ENCODE data around the gene GLB1L.
"Not testable (repeated sequence)": the region's sequence is repeated elsewhere in the genome, so short reads cannot be mapped to it uniquely, and the experiment has no call there.

Gene GLB1L

GRCh38 chr2:219204425-219205164 is 40.6 kb downstream of the GLB1L start:
- TF ChIP-seq CTCF (IDR thresholded peaks at IDR 0.05; ENCODE audit: extremely low read depth, insufficient read depth, missing control alignments), result no peak
- in situ Hi-C loops (cut with MboI; ENCODE audit: low pct_unique_long_range_greater_than_20kb, low sequenced_read_pairs, unreplicated experiment), result loop anchor here (5.0 kb wide), 1 partner anchor 32 kb away; the partner anchor contains the start of gene SLC23A3
- DNase-seq (ENCODE audit: low spot score), result no peak

GRCh38 chr2:219201331-219201730 is 43.9 kb downstream of the GLB1L start:
- in situ Hi-C loops (cut with MboI; ENCODE audit: low pct_unique_long_range_greater_than_20kb, low sequenced_read_pairs, unreplicated experiment); DNase-seq (ENCODE audit: low spot score): not testable (repeated sequence)

- DNase-seq (ENCODE audit: low spot score); in situ Hi-C loops (cut with MboI; ENCODE audit: low pct_unique_long_range_greater_than_20kb, low sequenced_read_pairs, unreplicated experiment): not testable (repeated sequence)
Measured at GRCh38 chr2:219200502-219201326, 44.5 kb downstream of the GLB1L start.

GRCh38 chr2:219199470-219200211 is 45.6 kb downstream of the GLB1L start:
- no peak for TF ChIP-seq CTCF (IDR thresholded peaks at IDR 0.05; ENCODE audit: extremely low read depth, insufficient read depth, missing control alignments)
- DNase-seq (ENCODE audit: low spot score), result no peak
- in situ Hi-C loops (cut with MboI; ENCODE audit: low pct_unique_long_range_greater_than_20kb, low sequenced_read_pairs, unreplicated experiment), result no loop called here

- DNase-seq (ENCODE audit: low spot score), result no peak
- TF ChIP-seq CTCF (IDR thresholded peaks at IDR 0.05; ENCODE audit: extremely low read depth, insufficient read depth, missing control alignments), result no peak
- in situ Hi-C loops (cut with MboI; ENCODE audit: low pct_unique_long_range_greater_than_20kb, low sequenced_read_pairs, unreplicated experiment), result no loop called here
Measured at GRCh38 chr2:219198974-219199373, 46.3 kb downstream of the GLB1L start.

- no peak for DNase-seq (ENCODE audit: low spot score)
- in situ Hi-C loops (cut with MboI; ENCODE audit: low pct_unique_long_range_greater_than_20kb, low sequenced_read_pairs, unreplicated experiment), result no loop called here
- TF ChIP-seq CTCF (IDR thresholded peaks at IDR 0.05; ENCODE audit: extremely low read depth, insufficient read depth, missing control alignments), result no peak
Measured at GRCh38 chr2:219197388-219197787, 47.9 kb downstream of the GLB1L start.

- no peak for DNase-seq (ENCODE audit: low spot score)
- in situ Hi-C loops (cut with MboI; ENCODE audit: low pct_unique_long_range_greater_than_20kb, low sequenced_read_pairs, unreplicated experiment), result no loop called here
- no peak for TF ChIP-seq CTCF (IDR thresholded peaks at IDR 0.05; ENCODE audit: extremely low read depth, insufficient read depth, missing control alignments)
Measured at GRCh38 chr2:219186754-219187456, 58.3 kb downstream of the GLB1L start.

Data from GM13977 (cell line).